PC-3 (cell line): ENCODE data around the gene MLN.

Experiments used
- EZH2 ChIP-seq: fragments of 300-600 bp; sonication (generic); IDR thresholded peaks from one replicate; pipeline ENCODE4 v1.6.1; 2017; ENCODE audit warnings: antibody characterized with exemption, mild to moderate bottlenecking, low read length; ENCODE audit not compliant: unreplicated experiment
- TF ChIP-seq, protein P1 (sequence below): fragments of 300-600 bp; sonication (generic); conservative IDR thresholded peaks from 2 replicates; pipeline ENCODE4 v1.5.1; 2017; ENCODE audit warnings: antibody characterized with exemption, low read depth, mild to moderate bottlenecking, low read length

DNA sequence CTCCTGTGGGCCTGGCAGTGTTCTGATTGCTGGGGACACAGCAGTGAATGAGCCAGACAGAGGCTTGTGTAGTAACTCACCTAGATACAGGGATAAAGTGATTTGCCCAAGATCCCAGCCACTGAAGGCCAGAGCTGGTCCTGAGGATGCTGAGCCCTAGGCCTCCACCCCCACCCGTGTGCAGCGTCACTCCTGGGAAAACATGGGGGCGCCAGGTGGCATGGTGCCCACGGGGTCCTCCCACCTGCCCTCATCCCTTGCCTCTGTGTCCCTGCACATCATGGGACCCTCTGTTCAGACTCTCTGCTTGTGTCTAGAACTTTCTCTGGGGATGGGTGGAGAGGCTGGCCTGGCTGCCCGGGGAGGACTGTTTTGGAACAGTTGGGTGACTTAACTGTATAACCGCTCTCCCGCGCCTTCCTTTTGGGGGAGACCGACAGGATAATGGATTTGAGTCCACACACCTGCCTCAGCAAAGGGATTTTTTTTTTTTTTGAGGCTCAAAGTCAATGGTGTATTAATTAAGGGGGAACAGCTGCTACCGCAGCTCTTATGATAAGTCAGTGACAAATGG lies 34.5 kb downstream of the MLN start:
- TF ChIP-seq, protein P1, sequence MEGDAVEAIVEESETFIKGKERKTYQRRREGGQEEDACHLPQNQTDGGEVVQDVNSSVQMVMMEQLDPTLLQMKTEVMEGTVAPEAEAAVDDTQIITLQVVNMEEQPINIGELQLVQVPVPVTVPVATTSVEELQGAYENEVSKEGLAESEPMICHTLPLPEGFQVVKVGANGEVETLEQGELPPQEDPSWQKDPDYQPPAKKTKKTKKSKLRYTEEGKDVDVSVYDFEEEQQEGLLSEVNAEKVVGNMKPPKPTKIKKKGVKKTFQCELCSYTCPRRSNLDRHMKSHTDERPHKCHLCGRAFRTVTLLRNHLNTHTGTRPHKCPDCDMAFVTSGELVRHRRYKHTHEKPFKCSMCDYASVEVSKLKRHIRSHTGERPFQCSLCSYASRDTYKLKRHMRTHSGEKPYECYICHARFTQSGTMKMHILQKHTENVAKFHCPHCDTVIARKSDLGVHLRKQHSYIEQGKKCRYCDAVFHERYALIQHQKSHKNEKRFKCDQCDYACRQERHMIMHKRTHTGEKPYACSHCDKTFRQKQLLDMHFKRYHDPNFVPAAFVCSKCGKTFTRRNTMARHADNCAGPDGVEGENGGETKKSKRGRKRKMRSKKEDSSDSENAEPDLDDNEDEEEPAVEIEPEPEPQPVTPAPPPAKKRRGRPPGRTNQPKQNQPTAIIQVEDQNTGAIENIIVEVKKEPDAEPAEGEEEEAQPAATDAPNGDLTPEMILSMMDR = no peak
- TF ChIP-seq EZH2 = no peak
